Measurements from ENCODE around the gene COMMD1.

- no peak for TF ChIP-seq CTCF (IDR thresholded peaks at IDR 0.05; ENCODE audit: borderline replicate concordance, extremely low read depth, low read length, poor library complexity, severe bottlenecking)
- TF ChIP-seq EZH2 (IDR thresholded peaks at IDR 0.05; ENCODE audit: borderline replicate concordance, low read depth, low read length, severe bottlenecking), result no peak
These were observed 65.5 kb downstream of the COMMD1 start for GRCh38 chr2:61970807-61971556.
